Head of caudate nucleus (tissue), 42 donors: ENCODE measurements around the gene PDIA5.
A peak's percentile ranks its signal among the peaks of the same experiment; 100 is the strongest.
"Not testable (repeated sequence)": the region's sequence is repeated elsewhere in the genome, so short reads cannot be mapped to it uniquely, and the experiment has no call there.

Source experiments
- DNase-seq, 42 donors: peaks; one replicate each; pipeline versions ENCODE4 v3.0.0 to v3.0.0-alpha.2; 2020 to 2021; ENCODE audit warnings: mixed read lengths in 7 of 42
- intact Hi-C: fragments of 100-400 bp; cut with DNase I; formaldehyde crosslinking; loops from one replicate; pipeline ENCODE4 v1.15.0; 2022

PDIA5 gene

GRCh38 chr3:123104550-123104949, 37.7 kb downstream of the PDIA5 start:
- peak in 1 of 42 donors; percentile 25 for DNase-seq
- intact Hi-C loops, result no loop called here

GRCh38 chr3:123105201-123106189, 38.7 kb downstream of the PDIA5 start:
- intact Hi-C loops, result no loop called here
- no peak for DNase-seq

- intact Hi-C loops, result no loop called here
- no peak for DNase-seq
Measured at GRCh38 chr3:123110282-123110975, 43.6 kb downstream of the PDIA5 start.

GRCh38 chr3:123110976-123111615, 44.3 kb downstream of the PDIA5 start:
- no peak for DNase-seq
- intact Hi-C loops, result no loop called here

- DNase-seq, result no peak
- intact Hi-C loops, result no loop called here
Measured at GRCh38 chr3:123111640-123112039, 44.8 kb downstream of the PDIA5 start.

- intact Hi-C loops, result no loop called here
- no peak for DNase-seq
Measured at GRCh38 chr3:123112232-123112631, 45.4 kb downstream of the PDIA5 start.

GRCh38 chr3:123112656-123113055, 45.8 kb downstream of the PDIA5 start:
- DNase-seq, intact Hi-C loops: not testable (repeated sequence)

GRCh38 chr3:123113889-123114450, 47.1 kb downstream of the PDIA5 start:
- no peak for DNase-seq
- intact Hi-C loops, result no loop called here

GRCh38 chr3:123116116-123116515, 49.3 kb downstream of the PDIA5 start:
- DNase-seq, result no peak
- intact Hi-C loops, result no loop called here

GRCh38 chr3:123119388-123119787, 52.6 kb downstream of the PDIA5 start:
- intact Hi-C loops, result no loop called here
- no peak for DNase-seq

- DNase-seq, result peak in 13 of 42 donors; percentile 24 to 75 (median 44)
- intact Hi-C loops, result no loop called here
Measured at GRCh38 chr3:123119802-123120201, 53.0 kb downstream of the PDIA5 start.

- no peak for DNase-seq
- intact Hi-C loops, result no loop called here
Measured at GRCh38 chr3:123120573-123120972, 53.7 kb downstream of the PDIA5 start.

- no peak for DNase-seq
- intact Hi-C loops, result no loop called here
Measured at GRCh38 chr3:123122057-123122456, 55.2 kb downstream of the PDIA5 start.

GRCh38 chr3:123122525-123123315, 55.9 kb downstream of the PDIA5 start:
- intact Hi-C loops, result no loop called here
- no peak for DNase-seq

GRCh38 chr3:123123716-123124616, 57.1 kb downstream of the PDIA5 start:
- DNase-seq, result no peak
- intact Hi-C loops, result no loop called here

- peak in 4 of 42 donors; percentile 6 to 22 (median 10) for DNase-seq
- intact Hi-C loops, result no loop called here
Measured at GRCh38 chr3:123124971-123125370, 58.1 kb downstream of the PDIA5 start.

GRCh38 chr3:123126031-123126430, 59.2 kb downstream of the PDIA5 start:
- peak in 36 of 42 donors; percentile 3 to 79 (median 45) for DNase-seq
- intact Hi-C loops, result no loop called here

- intact Hi-C loops, result no loop called here
- DNase-seq, result no peak
Measured at GRCh38 chr3:123126653-123127052, 59.8 kb downstream of the PDIA5 start.
